HG02763 (cell line): Measurements from ENCODE around the gene TREH.

ENCODE experiments used
- ATAC-seq: cut with Tn5 transposase; IDR thresholded peaks from one replicate; pipeline ENCODE4 v1.9.1; 2021; ENCODE audit warnings: mild to moderate bottlenecking, moderate library complexity; ENCODE audit not compliant: unreplicated experiment

TREH gene

DNA sequence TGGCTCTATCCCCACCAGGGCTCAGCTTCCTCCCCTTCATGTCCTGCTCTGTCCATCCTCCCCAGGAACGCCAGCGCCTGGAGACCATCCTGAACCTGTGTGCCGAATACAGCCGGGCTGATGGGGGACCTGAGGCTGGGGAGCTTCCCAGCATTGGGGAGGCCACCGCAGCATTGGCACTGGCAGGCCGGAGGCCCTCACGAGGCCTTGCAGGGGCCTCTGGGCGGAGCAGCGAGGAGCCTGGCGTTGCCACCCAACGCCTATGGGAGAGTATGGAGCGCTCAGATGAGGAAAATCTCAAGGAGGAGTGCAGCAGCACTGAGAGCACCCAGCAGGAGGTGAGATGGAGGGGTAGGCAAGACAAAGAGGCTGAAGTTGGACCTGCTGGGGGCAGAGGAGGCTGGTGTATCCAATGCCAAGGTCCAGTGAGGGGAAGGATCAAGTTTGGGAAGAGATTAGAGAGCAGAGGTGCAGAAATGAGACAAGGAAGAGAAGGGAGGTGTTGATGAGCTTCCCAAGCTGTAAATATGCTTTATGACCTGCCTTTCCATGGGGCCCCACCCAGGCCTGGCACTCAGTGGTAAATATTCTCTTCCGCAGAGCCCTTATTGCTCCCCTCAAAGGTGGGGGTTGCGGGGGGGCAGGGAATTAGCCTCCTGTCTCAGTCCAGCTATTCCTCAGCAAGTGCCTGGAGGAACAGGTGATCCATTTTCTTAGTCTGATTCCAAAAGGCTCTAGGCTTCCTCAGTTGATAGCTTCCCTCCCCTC lies 48.1 kb downstream of the TREH start:
- no peak for ATAC-seq

DNA sequence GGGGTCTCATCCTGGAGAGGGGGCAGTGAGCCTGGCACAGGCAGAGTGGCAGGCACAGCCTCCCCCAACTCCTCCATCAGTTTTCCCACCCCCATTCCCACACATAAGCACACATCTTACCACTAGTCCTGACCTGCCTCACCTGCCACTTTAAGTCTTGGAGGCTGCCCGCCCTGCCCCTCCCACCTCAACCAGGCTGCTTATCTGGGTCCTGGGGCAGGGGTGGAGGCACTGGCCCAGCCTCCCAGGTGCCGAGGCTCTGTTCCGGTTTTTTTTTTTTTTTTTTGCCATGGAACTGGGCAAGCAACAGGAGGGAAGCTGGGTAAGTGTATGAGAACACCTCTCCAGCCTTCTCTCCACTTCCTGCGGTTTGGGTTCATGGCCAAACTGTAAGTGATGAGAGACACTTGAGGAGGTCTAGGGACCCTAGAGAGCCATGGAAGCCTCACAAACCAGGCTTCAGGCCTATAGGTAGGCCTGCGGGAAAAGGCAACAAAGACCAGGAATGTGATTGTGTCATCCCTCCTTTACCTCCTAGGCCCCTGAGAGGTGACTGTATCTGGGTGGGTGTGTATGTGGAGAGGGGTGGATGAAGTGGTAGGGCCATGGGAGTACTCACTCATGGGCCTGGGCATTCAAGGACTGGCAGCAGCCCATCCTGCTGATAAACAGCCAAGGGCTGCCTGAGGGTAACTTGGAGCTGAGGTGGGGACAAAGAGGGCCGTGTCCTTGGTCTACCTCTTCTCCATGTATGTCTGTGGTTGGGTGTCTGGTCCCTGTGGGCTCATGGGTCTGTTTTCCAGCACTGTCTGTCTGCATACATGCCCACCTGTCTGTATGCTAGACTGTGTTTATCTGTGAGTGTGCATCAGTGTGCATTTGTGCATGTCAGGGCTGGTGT lies 49.4 kb downstream of the TREH start:
- ATAC-seq, result no peak

- no peak for ATAC-seq
Measured at GRCh38 chr11:118628861-118629549, 50.4 kb downstream of the TREH start.

- ATAC-seq, result no peak
Measured at GRCh38 chr11:118628432-118628831, 51.0 kb downstream of the TREH start.

- ATAC-seq, result no peak
Measured at GRCh38 chr11:118628031-118628430, 51.4 kb downstream of the TREH start.

DNA sequence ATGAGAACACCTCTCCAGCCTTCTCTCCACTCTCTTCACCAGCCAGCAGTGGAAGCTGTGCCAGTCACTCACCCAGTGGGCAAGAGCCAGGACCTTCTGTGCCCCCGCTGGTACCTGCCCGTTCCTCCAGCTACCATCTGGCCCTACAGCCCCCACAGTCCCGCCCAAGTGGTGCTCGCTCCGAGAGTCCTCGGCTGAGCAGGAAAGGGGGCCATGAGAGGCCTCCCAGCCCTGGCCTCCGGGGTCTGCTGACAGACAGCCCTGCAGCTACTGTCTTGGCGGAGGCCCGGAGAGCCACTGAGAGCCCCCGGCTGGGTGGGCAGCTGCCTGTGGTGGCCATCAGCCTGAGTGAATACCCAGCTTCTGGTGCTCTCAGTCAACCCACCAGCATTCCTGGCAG lies 51.9 kb downstream of the TREH start:
- ATAC-seq, result no peak

DNA sequence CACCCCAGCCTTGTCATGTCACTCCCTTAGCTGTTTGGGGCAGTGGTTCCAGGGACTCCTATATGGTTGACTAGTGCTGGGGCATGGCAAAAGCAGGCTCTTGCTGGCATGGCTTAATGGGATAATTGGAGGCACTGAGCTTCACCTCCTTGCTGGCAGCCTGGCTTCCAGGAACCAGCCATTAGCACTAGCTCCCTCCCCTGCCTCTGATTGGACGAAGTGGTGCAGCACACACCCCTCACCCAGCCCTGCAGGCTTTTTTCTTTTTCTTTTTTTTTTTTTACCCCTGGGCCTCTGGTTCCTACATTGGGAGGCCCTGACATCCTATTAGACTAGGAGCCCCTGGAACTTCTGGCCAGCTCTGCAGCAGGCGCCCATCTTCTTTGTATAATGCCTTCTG lies 53.5 kb downstream of the TREH start:
- ATAC-seq, result no peak

GRCh38 chr11:118625036-118625690 lies 54.3 kb downstream of the TREH start:
- no peak for ATAC-seq

DNA sequence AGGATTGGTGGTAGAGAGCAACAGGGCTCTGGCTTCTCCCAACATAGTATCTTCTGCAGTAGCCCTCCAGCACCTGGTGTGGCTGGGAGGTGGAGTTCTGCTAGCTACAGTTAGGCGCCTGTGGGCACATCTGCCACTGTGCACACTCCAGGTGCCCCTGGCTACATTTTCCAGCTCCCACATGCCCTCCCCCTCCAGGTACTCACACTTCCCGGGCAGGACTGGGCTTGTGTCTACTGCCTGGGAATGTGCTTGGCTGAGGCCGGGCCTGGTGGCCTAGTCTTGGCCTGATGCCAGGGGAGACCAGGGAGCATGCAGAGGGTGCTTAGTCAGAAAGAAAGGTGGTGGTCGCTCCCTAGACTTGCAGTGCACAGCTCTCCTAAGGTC lies 56.2 kb downstream of the TREH start:
- ATAC-seq, result no peak

- no peak for ATAC-seq
Measured at GRCh38 chr11:118622376-118623268, 56.8 kb downstream of the TREH start.

GRCh38 chr11:118621784-118622375 lies 57.6 kb downstream of the TREH start:
- no peak for ATAC-seq

GRCh38 chr11:118621071-118621783 lies 58.2 kb downstream of the TREH start:
- no peak for ATAC-seq

GRCh38 chr11:118620529-118621070 lies 58.9 kb downstream of the TREH start:
- ATAC-seq, result no peak

DNA sequence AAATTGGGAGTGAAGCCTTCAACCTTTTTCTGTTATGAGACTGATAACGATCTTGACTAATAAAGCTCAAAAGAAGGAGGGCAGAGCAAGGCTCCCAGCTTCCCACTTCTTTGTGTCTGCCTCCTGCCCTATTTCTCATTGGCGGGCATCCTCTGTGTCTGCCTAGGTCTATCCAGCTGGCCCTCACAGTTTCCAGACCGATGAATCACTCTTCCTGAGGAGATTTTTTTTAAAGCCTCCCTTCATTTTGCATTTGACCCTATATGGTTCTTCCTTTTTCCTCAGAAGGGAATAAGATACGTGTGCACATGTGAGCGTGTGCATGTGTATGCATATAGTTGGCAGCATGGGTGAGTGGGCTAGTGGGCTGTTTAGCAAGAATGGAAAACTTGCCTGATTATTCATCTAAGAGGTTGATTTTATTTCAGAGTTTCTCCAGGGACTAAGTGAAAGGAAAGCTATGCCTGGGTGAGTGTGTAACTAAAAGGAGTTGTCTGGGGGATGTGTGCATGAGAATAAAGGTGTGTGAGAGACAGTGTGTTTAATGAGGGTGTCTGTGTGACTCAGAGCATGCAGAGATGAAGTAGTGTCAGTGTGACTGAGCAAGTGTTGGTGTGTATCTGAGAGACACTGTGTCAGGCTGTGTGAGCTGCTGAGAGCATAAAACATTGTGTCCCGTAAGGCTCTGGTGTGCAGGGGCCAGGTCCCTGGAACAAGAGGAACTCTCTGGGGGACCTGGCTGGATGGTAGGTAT lies 59.8 kb downstream of the TREH start:
- no peak for ATAC-seq

DNA sequence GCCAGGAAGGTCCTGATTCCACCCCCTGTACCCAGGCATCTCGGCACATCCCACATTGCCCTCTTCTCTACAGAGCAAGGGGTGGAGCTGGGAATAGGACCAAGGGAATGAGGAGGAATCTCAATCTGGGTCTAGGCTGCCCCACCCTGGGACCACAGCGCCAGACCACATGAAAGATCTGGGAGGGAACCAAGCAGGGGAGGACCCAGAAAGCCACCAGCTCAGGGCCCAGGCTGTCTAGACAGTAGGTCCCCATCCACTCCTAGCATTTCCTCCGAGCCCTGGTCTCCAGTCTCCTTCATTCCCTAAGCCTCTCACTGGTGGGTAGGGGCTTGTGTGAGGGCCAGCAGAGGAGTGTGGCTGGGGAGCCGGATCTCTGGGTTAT lies 60.5 kb downstream of the TREH start:
- ATAC-seq, result no peak

DNA sequence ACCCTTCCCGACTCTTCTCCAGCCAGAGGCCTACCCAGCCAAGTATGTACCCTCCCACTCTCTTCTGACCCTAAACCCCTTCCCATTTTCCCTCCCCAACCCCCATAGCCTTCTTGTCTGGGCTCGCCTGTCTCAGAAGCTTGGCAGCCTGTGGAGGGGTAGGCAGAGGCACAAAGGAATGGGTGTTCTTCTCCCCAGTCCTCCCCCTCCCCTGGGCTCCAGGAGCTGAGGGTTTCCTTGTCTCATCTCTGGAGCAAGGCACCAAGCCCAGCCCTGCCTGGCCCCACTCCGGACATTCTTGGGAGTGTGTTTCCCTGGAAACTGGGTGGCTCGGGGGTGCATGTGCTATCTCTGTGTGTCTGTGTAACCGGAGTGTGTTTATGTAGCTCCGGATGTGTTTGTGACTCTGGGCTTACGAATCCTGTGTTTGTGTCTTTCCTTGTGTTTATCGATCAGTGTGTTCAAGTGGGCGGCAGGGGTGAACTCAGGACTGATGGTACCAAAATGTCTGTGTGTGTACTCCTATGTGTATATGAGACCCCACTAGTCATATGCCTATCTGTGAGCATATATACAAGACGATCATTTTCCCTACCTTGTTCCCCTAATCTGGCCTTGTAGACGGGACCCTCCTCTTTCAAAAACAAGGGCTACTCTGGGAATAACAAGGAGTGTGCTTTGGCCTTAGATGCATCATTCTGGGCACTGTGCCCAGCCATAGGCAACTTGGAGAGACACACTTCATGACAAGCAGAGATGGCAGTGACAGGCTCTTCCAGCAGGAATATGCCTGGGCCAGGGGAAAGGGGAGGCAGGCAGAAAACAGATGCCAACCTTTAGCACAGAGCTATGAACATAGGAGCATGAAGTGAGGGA lies 61.1 kb downstream of the TREH start:
- no peak for ATAC-seq

GRCh38 chr11:118615976-118616371 lies 63.5 kb downstream of the TREH start:
- no peak for ATAC-seq
